Measurements from ENCODE around the gene ZNF679.

DNA sequence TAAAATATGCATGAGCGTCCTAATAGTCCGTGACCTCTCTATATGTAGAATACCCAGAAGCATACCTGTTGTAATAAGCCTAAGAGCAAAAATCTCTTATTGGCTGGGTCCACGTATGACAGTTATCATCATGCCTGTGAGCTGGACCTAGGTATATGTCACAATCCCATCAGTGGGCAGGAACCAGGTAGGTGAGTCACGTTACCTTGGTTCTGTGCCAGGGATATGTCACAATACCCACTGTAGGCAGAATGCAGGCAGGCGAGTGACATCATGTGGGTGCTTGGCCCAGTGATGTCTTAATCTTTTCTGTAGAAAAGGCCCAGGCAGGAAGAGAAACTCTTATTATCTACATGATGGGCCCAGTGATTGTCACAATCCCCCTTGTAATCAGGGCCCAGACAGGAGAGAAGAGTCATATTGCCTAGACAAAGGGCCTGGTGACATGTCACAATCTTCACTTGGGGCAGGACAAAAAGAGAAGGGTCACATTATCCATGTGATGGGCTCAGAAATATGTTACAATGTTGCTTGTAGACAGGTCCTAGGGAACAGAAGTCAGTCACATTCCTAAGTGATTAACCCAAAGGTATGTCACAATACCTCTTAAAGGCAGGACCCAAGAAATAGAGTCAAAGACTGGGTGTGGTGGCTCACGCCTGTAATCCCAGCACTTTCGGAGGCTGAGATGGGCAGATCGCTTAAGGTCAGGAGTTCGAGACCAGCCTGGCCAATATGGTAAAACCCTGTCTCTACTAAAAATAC, 72.5 kb downstream of the ZNF679 start:
- no peak for TF ChIP-seq POLR2A (IDR thresholded peaks at IDR 0.05; ENCODE audit: low read length)
- TF ChIP-seq, protein P1, sequence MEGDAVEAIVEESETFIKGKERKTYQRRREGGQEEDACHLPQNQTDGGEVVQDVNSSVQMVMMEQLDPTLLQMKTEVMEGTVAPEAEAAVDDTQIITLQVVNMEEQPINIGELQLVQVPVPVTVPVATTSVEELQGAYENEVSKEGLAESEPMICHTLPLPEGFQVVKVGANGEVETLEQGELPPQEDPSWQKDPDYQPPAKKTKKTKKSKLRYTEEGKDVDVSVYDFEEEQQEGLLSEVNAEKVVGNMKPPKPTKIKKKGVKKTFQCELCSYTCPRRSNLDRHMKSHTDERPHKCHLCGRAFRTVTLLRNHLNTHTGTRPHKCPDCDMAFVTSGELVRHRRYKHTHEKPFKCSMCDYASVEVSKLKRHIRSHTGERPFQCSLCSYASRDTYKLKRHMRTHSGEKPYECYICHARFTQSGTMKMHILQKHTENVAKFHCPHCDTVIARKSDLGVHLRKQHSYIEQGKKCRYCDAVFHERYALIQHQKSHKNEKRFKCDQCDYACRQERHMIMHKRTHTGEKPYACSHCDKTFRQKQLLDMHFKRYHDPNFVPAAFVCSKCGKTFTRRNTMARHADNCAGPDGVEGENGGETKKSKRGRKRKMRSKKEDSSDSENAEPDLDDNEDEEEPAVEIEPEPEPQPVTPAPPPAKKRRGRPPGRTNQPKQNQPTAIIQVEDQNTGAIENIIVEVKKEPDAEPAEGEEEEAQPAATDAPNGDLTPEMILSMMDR (IDR thresholded peaks at IDR 0.05), result no peak
- TF ChIP-seq ZFP36 (IDR thresholded peaks at IDR 0.05; ENCODE audit: borderline replicate concordance, partially characterized antibody), result no peak
- TF ChIP-seq, protein P2, sequence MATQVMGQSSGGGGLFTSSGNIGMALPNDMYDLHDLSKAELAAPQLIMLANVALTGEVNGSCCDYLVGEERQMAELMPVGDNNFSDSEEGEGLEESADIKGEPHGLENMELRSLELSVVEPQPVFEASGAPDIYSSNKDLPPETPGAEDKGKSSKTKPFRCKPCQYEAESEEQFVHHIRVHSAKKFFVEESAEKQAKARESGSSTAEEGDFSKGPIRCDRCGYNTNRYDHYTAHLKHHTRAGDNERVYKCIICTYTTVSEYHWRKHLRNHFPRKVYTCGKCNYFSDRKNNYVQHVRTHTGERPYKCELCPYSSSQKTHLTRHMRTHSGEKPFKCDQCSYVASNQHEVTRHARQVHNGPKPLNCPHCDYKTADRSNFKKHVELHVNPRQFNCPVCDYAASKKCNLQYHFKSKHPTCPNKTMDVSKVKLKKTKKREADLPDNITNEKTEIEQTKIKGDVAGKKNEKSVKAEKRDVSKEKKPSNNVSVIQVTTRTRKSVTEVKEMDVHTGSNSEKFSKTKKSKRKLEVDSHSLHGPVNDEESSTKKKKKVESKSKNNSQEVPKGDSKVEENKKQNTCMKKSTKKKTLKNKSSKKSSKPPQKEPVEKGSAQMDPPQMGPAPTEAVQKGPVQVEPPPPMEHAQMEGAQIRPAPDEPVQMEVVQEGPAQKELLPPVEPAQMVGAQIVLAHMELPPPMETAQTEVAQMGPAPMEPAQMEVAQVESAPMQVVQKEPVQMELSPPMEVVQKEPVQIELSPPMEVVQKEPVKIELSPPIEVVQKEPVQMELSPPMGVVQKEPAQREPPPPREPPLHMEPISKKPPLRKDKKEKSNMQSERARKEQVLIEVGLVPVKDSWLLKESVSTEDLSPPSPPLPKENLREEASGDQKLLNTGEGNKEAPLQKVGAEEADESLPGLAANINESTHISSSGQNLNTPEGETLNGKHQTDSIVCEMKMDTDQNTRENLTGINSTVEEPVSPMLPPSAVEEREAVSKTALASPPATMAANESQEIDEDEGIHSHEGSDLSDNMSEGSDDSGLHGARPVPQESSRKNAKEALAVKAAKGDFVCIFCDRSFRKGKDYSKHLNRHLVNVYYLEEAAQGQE (IDR thresholded peaks at IDR 0.05), result no peak
- TF ChIP-seq ESRRA (IDR thresholded peaks at IDR 0.05; ENCODE audit: borderline replicate concordance, low read length), result no peak
- TF ChIP-seq SREBF2 (IDR thresholded peaks at IDR 0.05), result no peak
- TF ChIP-seq, protein P3, sequence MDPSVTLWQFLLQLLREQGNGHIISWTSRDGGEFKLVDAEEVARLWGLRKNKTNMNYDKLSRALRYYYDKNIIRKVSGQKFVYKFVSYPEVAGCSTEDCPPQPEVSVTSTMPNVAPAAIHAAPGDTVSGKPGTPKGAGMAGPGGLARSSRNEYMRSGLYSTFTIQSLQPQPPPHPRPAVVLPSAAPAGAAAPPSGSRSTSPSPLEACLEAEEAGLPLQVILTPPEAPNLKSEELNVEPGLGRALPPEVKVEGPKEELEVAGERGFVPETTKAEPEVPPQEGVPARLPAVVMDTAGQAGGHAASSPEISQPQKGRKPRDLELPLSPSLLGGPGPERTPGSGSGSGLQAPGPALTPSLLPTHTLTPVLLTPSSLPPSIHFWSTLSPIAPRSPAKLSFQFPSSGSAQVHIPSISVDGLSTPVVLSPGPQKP (IDR thresholded peaks at IDR 0.05; ENCODE audit: low read depth, low read length), result no peak
- TF ChIP-seq SMC3 (IDR thresholded peaks at IDR 0.05), result no peak
- TF ChIP-seq, protein P4, sequence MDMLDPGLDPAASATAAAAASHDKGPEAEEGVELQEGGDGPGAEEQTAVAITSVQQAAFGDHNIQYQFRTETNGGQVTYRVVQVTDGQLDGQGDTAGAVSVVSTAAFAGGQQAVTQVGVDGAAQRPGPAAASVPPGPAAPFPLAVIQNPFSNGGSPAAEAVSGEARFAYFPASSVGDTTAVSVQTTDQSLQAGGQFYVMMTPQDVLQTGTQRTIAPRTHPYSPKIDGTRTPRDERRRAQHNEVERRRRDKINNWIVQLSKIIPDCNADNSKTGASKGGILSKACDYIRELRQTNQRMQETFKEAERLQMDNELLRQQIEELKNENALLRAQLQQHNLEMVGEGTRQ (IDR thresholded peaks at IDR 0.05), result no peak
- no peak for TF ChIP-seq EP300 (IDR thresholded peaks at IDR 0.05)
- TF ChIP-seq PHF8 (IDR thresholded peaks at IDR 0.05; ENCODE audit: borderline replicate concordance, low read depth), result no peak
- TF ChIP-seq POLR2AphosphoS2 (conservative IDR thresholded peaks at IDR 0.05; ENCODE audit: low read length), result no peak
- no peak for TF ChIP-seq JUN (IDR thresholded peaks at IDR 0.05)

All from A549 (cell line).